ENCODE data around the gene TASOR2. TPM values are rescaled to one million over a fixed set of nuclear protein-coding genes. Genes with fewer than 3 reads are reported as not detected.
A peak's percentile ranks its signal among the peaks of the same experiment; 100 is the strongest.

TASOR2 gene
- polyA plus RNA-seq, 1 donor from 2014 or later: 28.6 TPM

DNA sequence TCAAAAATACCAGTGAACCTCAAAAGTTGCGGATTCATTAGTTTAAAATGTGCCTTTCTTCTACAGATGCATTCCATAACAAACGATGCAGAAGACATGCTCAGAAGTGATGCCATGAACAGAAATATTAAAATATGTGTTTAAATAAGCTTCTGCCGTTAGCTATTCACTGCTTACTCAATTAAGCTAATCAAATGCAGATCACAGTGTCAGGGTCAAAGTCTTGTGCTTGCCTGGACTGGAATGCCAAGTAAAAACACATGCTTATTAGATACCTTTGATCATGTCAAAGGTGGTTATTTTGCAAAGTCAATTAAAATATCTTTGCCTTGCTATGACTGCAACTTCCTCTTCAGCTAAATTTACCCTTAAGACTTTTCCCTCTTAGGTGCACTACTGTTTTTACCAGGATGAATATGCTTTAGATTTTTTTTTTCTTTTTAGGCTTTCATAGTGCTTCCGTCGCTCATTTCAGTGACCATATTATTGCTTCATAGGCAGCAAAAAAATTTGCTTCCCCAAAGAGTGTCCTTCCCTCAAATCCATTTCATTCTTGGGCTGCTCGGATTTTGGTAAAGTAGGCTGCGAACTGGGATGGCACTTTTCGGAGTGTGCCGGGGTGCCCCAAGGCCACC lies 19.1 kb upstream of the TASOR2 start:
- Histone ChIP-seq H3K4me3 (ENCODE audit: low read length) (peak overlapping the region; percentile 85), H3K9me2 (ENCODE audit: insufficient read depth, low read length) (no peaks in the 10 kb centered on the region), H2AFZ (ENCODE audit: low read depth, low read length) (peak overlapping the region; percentile 33), H3K36me3 (ENCODE audit: insufficient read depth, low read length) (no peaks in the 10 kb centered on the region), H3K9me3 (ENCODE audit: low read length) (no peaks in the 10 kb centered on the region), H4K20me1 (ENCODE audit: insufficient read depth) (no peaks in the 10 kb centered on the region), H3K79me2 (replicated peaks; ENCODE audit: insufficient read depth, low read length) (no peaks in the 10 kb centered on the region), H3K4me2 (ENCODE audit: low read length) (peak overlapping the region; percentile 2), H3K27ac (ENCODE audit: low read length) (no peak overlapping the region), H3K9ac (ENCODE audit: low read length) (peak overlapping the region; percentile 63), H3F3A (ENCODE audit: insufficient read depth, low read length, poor library complexity, severe bottlenecking) (no peaks in the 10 kb centered on the region), H3K27me3 (ENCODE audit: insufficient read depth, low read depth, low read length) (peaks cover 20% of the 10 kb centered on the region)
- TF ChIP-seq POLR2AphosphoS5 (IDR thresholded peaks at IDR 0.05) (no peak), MXI1 (conservative IDR thresholded peaks at IDR 0.05; ENCODE audit: poor library complexity, severe bottlenecking) (no peak), RAD21 (conservative IDR thresholded peaks at IDR 0.05) (no peak)

DNA sequence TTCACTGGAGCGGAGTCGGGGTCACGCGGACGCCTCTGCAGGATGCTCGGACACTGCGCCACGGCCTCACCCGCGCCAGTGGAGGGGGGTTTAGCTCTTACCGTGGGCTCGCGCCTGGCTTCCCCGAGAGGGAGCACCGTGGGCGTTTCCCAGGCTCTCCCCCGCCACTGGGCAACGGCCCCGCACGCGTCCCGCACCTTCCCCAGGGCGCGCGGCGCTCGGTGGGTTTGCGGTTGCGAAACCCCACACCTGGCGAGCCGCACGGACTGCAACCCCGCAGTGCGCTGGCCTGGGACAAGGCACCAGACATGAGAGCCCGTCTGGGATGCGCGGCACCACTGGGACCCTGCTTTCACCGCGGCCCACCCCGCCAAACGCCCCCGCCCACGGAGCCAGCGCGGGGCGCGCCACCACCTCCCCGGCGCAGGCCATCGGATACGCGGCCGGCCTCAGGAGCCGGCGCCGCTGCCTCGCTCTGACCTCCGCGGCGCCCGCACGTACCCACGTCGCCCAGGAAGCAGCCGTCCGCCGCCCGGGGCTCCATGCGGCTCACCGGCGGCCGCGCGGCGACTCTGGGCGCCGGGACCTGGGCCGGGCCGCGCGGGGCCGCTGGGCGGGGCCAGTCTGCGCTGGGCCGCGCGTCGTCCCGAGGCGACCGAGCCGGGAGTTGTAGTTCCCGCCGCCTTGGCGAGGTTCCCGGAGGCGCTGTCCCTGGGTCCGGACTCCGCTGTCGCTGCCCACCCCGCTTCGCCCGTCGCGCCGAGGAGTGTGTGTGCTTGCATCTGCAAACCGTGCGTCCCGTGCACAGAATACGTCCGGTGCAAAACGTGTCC lies 18.4 kb upstream of the TASOR2 start, which contains the start of gene ASB13:
Gene ASB13, minus strand, starts transcription at position 588 of the 833 bp plus-strand sequence. Its CDS starts 44 bp downstream, at position 544.
- H3K9me2 ChIP-seq (ENCODE audit: insufficient read depth, low read length): no peaks in the 10 kb centered on the region
- H4K20me1 ChIP-seq (ENCODE audit: insufficient read depth): no peaks in the 10 kb centered on the region
- H3K9me3 ChIP-seq (ENCODE audit: low read length): no peaks in the 10 kb centered on the region
- H3K9ac ChIP-seq (ENCODE audit: low read length): peak within 1 kb of the TSS; percentile 63
- peaks cover 20% of the 10 kb centered on the region for H3K27me3 ChIP-seq (ENCODE audit: insufficient read depth, low read depth, low read length)
- H2AFZ ChIP-seq (ENCODE audit: low read depth, low read length): peak within 1 kb of the TSS; percentile 52
- no peaks in the 10 kb centered on the region for H3F3A ChIP-seq (ENCODE audit: insufficient read depth, low read length, poor library complexity, severe bottlenecking)
- H3K4me2 ChIP-seq (ENCODE audit: low read length): peak within 1 kb of the TSS; percentile 48
- H3K79me2 ChIP-seq (replicated peaks; ENCODE audit: insufficient read depth, low read length): no peaks in the 10 kb centered on the region
- H3K4me3 ChIP-seq (ENCODE audit: low read length): peak within 1 kb of the TSS; percentile 85
- TF ChIP-seq TAF1 (IDR thresholded peaks at IDR 0.05; ENCODE audit: low read depth) (no peak), EP300 (conservative IDR thresholded peaks at IDR 0.05; ENCODE audit: poor library complexity, severe bottlenecking) (no peak), EZH2 (IDR thresholded peaks at IDR 0.05; ENCODE audit: borderline replicate concordance, insufficient read depth, low read length, poor library complexity, severe bottlenecking) (no peak), POLR2AphosphoS5 (IDR thresholded peaks at IDR 0.05) (no peak), SMC3 (conservative IDR thresholded peaks at IDR 0.05; ENCODE audit: poor library complexity) (no peak)
- TF ChIP-seq, protein P1, sequence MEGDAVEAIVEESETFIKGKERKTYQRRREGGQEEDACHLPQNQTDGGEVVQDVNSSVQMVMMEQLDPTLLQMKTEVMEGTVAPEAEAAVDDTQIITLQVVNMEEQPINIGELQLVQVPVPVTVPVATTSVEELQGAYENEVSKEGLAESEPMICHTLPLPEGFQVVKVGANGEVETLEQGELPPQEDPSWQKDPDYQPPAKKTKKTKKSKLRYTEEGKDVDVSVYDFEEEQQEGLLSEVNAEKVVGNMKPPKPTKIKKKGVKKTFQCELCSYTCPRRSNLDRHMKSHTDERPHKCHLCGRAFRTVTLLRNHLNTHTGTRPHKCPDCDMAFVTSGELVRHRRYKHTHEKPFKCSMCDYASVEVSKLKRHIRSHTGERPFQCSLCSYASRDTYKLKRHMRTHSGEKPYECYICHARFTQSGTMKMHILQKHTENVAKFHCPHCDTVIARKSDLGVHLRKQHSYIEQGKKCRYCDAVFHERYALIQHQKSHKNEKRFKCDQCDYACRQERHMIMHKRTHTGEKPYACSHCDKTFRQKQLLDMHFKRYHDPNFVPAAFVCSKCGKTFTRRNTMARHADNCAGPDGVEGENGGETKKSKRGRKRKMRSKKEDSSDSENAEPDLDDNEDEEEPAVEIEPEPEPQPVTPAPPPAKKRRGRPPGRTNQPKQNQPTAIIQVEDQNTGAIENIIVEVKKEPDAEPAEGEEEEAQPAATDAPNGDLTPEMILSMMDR (IDR thresholded peaks at IDR 0.05; ENCODE audit: poor library complexity, severe bottlenecking): peak; percentile 43
- H3K36me3 ChIP-seq (ENCODE audit: insufficient read depth, low read length): no peaks in the 10 kb centered on the region
- H3K27ac ChIP-seq (ENCODE audit: low read length): no peak within 1 kb of the TSS

DNA sequence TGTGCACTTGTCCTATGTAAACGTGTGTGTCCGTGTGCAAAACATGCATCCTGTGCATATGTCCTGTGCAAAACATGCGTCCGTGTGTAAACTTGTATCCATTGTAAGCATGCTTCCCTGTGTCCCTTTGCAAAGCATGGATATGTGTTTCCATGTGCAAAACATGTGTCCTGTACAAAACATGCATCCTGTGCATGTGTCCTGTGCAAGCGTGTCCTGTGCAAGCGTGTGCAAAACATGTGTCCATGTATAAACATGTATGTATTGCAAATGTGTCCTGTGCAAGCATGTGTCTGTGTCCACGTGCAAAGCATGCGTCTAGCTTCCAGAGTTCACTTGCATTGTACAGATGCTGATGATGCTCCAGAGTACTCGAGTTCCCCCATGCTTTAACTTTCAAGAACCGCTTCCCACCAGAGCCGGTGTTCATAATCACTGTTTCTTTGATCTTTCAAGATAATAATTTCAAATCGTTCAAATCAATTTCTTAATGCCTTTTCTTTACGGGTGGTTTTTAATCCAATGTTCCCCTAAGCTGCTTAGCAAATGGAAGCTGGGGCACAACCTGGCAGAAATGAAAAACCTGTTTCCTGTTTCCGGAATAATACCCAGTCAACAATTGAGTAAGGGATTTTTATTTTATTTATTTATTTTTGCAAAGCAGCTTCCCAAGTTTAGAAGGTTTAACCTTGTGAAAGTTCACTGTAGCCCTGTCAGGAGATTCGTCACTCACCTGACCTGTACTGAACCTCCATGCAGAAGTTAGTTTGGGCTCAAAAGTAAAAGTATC lies 17.6 kb upstream of the TASOR2 start:
- Histone ChIP-seq H3K9me3 (ENCODE audit: low read length) (no peaks in the 10 kb centered on the region), H3K36me3 (ENCODE audit: insufficient read depth, low read length) (no peaks in the 10 kb centered on the region), H3K27ac (ENCODE audit: low read length) (no peak overlapping the region), H4K20me1 (ENCODE audit: insufficient read depth) (no peaks in the 10 kb centered on the region), H3F3A (ENCODE audit: insufficient read depth, low read length, poor library complexity, severe bottlenecking) (no peaks in the 10 kb centered on the region), H3K79me2 (replicated peaks; ENCODE audit: insufficient read depth, low read length) (no peaks in the 10 kb centered on the region), H2AFZ (ENCODE audit: low read depth, low read length) (peak overlapping the region; percentile 52), H3K4me3 (ENCODE audit: low read length) (peak overlapping the region; percentile 85), H3K27me3 (ENCODE audit: insufficient read depth, low read depth, low read length) (peaks cover 20% of the 10 kb centered on the region), H3K9me2 (ENCODE audit: insufficient read depth, low read length) (no peaks in the 10 kb centered on the region), H3K4me2 (ENCODE audit: low read length) (peak overlapping the region; percentile 48), H3K9ac (ENCODE audit: low read length) (peak overlapping the region; percentile 63)
- TF ChIP-seq POLR2AphosphoS5 (IDR thresholded peaks at IDR 0.05) (no peak), MXI1 (conservative IDR thresholded peaks at IDR 0.05; ENCODE audit: poor library complexity, severe bottlenecking) (peak; percentile 87)
